ENCODE data around the gene ATG7.

Gene ATG7

GRCh38 chr3:11274566-11275142 is 2.5 kb downstream of the ATG7 start:
- POLR2A ChIA-PET: interaction anchor here (0.6 kb wide), 1 partner anchor 35 kb away, joined by 3 read pairs; no protein-coding TSS in a partner anchor
- H3K27ac ChIP-seq (ENCODE audit: extremely low read depth, low read depth, low read length): no peak overlapping the region

More at GRCh38 chr3:11274566-11275142, 2.5 kb downstream of the ATG7 start:
- no peaks in the 10 kb centered on the region for H3K9me3 ChIP-seq (ENCODE audit: control insufficient read depth, insufficient read depth, low read depth, low read length)
- H3K36me3 ChIP-seq (ENCODE audit: control insufficient read depth in 2 of 2, insufficient read depth in 1 of 2, low read length in 2 of 2): peaks cover 0 to 17% of the 10 kb centered on the region in 2 experiments; a peak in 2 of 3 replicates
- no peak overlapping the region for H3K4me3 ChIP-seq (ENCODE audit: low read depth, low read length)
- TF ChIP-seq ZNF398 (tag by site-specific recombination; IDR thresholded peaks at IDR 0.05): no peak
- TF ChIP-seq ZBTB10 (tag by site-specific recombination; IDR thresholded peaks at IDR 0.05): no peak
- TF ChIP-seq ZNF658 (tag by site-specific recombination; IDR thresholded peaks at IDR 0.05): no peak
- no peak for TF ChIP-seq ZNF692 (tag by site-specific recombination; IDR thresholded peaks at IDR 0.05)
- no peak for TF ChIP-seq ZBTB44 (tag by site-specific recombination; IDR thresholded peaks at IDR 0.05)
- no peak for TF ChIP-seq ZSCAN5A (tag by site-specific recombination; IDR thresholded peaks at IDR 0.05)
- TF ChIP-seq KLF9 (tag by site-specific recombination; IDR thresholded peaks at IDR 0.05; ENCODE audit: low read depth): no peak
- CTCF ChIA-PET: interaction anchor here (0.6 to 0.7 kb wide), 2 partner anchors 332 to 337 kb away, joined by 3 read pairs; no protein-coding TSS in a partner anchor
- H3K4me1 ChIP-seq (ENCODE audit: control insufficient read depth, insufficient read depth, low read length): peaks cover 3% of the 10 kb centered on the region; the same call in 1 of the 2 replicates
